Stimulated activated CD4-positive, alpha-beta T cell treated with anti-CD3 and anti-CD28 coated beads, Interleukin-2, amount 100 ng/mL, for 24 hours (primary cell): ENCODE data around the gene KIRREL3.

ENCODE experiments used
- DNase-seq, 2 donors: peaks; one replicate each; pipeline ENCODE4 v3.0.0-alpha.2; 2020

Gene KIRREL3

DNA sequence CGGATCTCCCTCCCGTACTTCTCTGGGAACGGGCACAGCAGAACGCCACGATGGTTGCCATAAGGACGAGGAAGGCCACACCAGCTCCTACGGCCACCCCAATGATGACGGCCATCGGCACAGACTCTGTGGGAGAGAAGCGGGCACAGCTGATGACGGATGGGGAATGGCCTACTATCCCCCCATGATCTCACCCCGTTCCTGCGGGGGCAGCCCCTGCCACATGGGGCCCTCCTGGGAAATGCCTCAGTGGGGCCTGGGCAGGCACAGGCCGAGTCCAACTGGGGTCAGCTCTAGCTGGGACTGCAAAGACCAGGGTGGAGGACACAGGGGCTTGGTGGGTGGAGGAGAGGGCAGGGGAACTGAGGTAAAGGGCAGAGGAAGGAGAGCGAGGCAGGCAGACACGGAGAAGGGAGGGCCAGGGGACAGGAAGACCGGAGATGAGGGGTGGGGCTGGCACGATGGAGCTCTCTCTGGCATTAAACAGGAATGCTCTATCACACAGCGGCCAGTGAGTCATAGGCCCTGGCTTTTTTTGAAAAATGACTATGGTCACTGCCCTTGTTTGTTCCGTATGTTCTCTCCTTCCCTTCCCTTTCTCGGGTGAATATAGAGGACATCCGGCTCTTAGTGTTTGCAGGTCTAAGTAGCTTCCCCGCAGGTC, 569.0 kb downstream of the KIRREL3 start:
- no peak for DNase-seq

- DNase-seq: no peak
Observed at GRCh38 chr11:126430581-126431335, 569.8 kb downstream of the KIRREL3 start.

DNA sequence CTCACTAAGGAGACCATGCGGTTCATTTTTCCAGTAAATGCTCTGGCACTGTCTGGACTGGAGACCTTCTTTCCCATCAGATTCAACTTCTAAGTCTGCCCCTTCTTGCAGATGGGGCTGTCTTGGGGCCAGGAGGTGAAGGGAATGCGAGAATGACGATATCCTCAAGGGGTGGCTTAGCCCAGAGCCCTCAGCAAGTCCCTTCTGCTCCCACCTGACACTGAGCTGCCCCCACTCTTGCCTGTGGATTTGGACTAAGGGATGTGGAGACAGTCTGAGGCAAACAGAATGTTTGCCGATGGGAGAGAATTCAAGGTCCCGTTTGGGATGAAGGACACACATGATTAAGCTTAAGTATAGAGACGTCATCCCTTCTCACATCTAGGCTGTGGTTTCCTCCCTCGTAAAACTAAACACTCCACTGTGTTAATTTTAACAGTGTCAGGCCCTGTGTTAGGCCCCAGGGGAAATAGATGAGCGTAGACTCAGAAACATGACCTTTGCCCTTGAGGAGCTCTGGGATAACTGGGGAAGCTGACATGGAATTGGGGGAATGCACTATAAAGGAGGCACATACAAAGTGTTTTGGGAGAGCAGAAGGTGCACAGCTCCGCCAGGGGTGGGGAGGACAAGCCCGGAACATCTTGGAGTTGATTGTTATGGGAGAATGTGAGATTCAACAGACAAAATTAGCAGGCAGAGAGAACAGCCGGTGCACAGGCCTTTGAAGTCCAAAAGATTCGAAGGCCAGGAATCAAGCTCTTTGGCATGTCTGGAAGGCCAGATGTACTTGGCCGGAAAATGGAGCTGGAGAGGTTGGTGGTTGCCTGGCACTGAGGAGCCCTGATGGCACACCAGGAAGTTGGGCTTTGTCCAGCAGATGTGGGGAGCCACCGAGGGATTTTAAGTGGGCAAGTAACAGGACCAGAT, 573.5 kb downstream of the KIRREL3 start:
- DNase-seq: no peak

DNA sequence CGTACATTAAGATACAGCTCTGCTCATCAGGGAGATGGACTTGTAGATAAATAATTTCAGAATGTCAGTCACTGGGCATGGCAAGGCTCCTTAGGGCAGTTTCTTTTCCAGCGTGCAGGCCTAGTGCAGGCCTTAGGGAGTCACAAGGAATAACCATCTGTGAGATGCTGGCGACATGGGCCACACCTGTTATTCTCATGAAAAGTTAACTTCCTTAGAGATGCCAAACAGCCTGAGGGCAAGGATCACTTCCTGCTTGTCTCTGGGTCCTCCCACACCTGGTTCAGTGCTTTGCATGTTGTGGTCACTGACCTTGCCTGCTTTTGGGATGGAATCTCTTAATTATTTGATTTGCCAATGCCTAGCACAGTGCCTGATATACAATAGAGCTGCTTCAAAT, 574.5 kb downstream of the KIRREL3 start:
- no peak for DNase-seq

DNA sequence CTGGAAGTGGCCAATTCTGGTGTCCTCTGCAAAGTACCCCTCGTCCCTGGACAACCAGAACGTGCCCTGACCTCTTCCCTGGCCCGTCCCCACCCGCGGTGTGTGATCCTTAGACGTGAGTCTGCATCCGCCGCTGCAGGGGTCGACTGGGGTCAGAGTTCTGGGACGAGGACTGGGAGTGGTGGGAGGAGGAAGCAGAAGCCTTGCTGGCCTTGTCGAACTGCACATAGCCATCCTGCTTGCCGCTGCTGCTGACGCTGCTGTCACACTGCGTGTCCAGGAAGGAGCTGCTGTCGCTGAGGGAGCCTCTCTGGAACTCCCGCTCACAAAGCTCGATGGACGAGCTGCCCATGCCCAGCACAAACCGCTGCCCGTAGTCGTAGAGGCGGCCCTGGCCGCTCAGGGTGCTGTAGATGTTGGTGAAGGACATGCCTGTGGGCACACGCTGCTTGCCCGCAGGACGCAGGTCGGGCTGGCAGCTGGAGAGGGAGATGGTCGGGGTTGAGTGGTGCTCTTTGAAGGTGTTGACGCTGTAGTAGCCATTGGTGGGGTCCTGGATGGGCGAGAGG, 576.0 kb downstream of the KIRREL3 start:
- no peak for DNase-seq

DNA sequence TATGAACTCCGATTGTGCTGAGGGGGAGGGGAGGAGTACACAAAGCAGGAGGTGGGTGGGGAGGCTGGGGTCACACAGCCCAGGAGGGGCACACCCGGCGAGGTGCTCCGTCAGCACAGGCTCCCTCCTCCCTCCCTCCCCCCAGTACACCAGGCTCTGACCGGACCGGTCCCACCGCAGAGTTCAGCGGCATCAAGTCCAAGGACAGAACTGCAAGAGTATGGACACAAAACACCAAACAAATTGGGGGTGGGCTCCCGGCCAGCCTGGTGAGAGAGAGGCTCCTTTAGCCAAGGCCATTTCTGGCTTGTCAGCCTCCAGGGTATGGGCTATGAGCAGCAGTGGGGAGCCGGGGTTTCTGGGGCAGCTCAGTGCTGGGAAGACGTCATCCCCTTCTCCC, 576.8 kb downstream of the KIRREL3 start:
- no peak for DNase-seq

DNA sequence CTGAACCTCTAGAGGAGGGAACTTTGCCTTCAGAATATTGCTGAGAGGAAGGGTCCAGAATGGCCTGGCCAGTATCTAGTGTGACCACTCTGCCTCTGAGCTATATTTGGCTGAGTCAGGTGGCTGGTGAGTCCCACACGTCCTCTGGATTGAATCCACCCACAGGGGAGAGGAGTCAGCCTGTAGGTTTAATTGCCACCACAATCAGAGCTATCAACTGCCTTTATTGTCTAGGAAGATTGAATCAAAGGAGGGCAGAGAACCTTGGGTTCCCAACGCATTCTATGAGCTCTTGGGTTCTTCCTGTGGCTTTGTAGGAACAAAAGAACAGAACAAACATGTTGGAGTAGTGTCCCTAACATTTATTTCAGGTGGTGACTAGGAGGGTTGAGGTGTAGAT, 577.4 kb downstream of the KIRREL3 start:
- no peak for DNase-seq

- DNase-seq: no peak
Observed at GRCh38 chr11:126422446-126422845, 578.1 kb downstream of the KIRREL3 start.

GRCh38 chr11:126421271-126421671, 579.3 kb downstream of the KIRREL3 start:
- DNase-seq: no peak

DNA sequence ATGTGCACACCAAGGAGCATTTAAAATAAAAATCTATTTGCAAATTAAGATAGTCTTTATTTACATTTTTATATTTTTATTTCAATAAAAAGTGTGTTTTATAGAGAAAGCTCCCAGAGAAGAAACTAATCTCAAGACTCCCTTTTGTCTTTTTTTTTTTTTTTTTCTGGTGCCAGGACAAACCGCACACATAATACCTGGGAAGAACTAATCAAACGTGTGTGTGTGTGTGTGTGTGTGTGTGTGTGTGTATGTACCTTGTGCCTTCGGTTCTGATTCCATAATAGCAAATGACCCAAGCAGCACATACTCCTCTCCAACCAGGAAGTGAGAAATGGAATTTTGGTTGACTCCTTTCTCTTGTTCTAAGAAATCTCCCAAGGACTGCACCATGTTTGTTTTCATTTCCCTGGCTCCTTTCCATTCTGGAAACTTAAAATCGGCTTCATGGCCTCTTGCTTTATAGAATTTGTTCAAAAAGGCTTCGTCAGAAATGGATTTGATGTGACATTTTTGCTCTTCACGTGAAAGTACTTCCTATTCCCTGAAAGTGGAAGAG, 579.8 kb downstream of the KIRREL3 start:
- no peak for DNase-seq

DNA sequence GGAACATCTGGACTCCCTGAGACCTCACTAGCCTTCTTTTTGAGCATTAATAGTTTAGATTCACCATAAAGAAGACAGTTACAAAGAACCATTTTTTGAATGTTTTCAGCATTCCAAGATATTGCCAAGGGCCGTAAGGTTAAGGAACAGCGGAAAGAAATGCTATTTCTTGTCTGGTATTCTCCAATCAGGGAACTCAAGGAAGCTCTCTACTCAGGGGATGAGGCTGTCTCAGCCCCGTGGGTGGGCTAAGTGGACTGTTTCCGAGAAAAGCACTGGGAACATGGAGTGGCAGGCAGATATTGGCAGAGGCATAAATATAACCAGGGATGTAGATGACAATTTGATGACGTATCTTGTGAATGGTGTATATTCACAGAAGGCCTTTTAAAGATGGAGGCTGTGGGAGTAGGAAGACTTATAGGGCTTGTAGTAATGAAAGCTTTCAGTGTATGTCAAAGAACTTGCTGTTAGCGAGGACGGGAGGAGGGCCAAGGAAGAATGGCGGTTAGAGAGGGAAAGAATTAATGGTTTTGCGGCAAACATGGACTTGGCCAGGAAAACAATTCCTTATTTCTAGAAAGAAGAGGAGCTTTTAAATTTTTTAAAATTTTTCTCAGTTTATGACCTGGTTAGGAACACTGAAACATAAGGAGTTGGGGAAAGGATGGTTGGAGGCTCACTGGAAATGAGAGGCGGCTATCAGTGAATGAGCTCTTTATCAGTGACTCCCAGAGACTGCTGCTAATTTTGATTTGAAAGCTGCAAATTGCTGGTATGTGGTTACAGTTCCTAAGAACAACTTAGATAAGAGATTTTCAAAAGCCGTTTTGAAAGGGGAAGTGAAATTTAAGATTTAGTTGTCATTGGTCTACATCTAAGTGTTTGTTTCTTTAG, 580.5 kb downstream of the KIRREL3 start:
- DNase-seq: no peak

DNA sequence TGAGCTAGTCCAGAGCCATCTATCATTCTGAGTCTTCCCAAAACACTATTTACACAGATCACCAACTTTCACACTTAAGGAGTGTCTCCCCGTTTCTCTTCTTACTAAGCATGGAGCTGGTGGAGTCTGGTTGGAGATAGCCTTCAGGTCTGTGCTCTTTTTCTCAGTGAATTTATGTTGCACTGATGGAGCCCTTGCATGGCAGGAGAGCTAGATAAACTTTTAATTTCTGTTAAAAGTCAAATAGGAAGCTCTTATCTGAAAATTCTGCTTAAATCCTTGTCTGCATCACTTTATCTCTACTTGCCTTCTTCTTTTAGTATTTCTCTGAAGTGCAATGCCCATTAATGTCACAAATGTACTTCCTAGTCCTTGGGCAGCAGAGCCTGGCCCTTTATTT, 581.7 kb downstream of the KIRREL3 start:
- DNase-seq: no peak

DNA sequence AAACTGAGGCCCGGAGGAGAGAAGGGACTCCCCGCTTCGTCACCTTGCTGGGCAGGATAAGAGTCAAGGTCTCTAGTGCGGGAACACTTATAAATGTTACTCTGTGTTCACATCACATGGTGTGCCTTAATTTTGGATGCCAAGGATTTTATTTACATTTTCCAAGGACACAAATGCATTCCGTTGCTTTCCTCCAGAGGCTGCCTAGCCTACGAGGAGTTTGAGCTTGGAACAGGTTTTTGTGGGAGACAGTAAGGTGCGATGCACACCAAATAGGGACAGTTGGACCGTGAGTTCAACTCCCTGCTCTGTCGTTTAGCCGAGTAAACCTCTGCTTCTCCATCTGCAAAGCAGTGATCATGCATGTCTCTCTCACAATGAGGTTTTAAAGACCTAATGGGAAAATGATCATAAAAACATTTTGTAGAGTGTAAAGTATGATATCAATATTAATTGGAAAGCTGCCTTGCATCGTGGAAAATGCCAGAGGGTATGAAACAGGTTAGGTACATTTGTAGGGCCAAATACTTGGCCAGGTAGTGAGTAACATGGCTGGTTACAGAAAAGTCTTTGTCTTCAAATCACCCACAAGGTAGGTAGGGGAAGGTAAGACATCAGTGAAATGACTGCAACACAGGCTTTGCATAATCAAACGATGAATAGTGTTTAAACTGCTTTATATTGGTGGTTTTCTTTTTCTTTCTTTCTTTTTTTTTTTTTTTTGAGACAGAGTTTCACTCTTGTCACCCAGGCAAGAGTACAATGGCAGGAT, 583.3 kb downstream of the KIRREL3 start:
- DNase-seq: no peak

DNA sequence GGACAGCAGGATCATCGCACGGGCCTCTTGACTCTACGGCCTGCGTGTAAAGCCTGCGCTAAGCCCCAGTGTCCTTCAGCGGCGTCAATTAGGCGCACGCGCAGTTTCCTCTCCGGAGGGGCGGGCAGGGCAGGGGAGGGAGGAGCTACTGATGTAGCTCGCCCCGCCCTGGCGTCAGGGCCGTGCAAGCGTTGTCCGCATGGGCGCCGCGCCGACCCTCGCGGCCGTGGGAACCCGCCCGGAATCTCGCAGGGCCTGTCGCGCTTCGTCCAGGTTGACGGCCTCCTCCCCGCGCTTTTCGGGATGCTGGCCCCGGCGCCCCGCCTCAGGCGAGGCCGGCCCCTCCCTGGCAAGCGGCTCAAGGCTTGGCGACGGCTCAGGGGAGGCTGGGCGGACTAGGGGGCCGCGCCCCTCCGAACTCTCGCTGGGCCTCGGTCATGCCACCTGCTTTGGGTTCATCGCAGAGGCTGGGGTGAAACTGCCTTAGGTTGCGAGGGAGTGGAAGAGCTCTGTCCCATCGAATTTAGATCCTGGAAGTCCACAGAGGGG, 584.0 kb downstream of the KIRREL3 start:
- peak; percentile 76 to 82 for DNase-seq

DNA sequence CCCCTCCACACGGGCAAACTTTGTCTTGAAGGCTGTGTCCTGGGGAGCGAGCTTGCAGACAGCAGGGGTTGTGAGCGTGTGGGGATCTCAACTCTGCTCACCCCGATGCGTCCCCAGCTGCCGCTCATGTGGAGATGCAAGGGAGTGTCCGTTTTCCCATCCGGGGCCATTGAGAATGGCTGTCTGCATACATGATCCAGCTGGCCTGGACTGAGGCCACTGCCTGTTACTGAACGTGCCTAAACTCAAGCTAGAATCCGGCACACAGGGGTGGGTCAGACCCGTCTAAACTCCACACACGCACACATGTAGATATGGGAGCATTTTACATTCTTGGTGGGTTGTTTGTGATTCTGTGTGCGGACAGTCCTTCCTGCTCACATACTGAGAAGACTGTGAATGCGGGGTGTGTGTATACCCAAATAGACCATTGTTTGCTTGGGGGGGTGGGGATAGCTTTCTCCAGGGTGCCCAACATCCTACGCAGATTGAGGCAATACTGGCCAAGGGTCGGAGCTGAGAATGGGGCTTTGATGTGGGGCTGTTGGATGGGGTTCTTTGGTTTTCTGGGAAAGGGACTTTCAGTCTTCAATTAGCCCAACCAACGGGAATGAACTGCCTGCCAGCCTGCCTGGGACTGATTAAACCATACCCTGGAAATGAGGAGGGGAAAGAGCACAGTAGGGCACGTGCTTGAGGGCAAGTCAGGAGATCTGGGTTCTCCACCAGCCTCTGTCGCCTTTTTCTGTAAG, 584.7 kb downstream of the KIRREL3 start:
- DNase-seq: no peak

DNA sequence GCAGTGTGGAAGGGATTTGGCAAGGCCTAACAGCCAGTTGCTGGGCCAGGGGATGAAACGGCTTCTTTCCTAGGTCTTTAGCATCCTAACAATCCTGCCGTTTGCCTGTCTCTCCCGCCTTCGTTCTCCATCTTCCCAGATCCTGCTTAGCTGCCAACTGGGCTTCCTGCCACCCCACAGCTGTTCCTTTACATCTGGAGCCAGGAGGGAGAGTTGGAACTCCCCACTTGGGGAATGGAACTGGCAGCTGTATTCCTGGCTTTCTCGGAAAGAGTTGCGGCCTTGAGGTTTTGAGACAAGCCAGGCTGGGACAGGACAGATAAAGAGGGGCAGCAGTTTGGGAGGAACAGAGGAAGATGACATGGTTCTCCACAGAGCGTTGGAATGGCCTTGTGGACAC, 585.4 kb downstream of the KIRREL3 start:
- no peak for DNase-seq

GRCh38 chr11:126414615-126415014, 586.0 kb downstream of the KIRREL3 start:
- DNase-seq: no peak

- DNase-seq: no peak
Observed at GRCh38 chr11:126413843-126414405, 586.6 kb downstream of the KIRREL3 start.

DNA sequence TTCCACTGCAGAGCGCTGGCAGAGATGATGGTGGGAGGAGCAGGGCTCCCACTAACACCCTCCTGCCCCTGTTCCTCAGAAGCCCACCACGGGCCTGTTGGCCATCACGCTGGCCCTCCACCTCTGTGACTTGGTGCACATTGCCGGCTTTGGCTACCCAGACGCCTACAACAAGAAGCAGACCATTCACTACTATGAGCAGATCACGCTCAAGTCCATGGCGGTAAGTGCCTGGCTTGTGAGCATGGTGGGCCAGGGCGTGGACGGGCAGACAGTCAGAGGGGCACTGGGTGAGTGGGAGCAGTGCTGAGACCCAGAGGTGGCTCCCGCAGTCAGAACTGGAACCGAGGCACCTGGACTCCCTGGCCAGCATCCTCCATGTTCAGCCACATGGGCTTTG, 587.1 kb downstream of the KIRREL3 start:
- DNase-seq: no peak

GRCh38 chr11:126411971-126412381, 588.6 kb downstream of the KIRREL3 start:
- no peak for DNase-seq
